ENCODE data around the gene MEI1.
"Not testable (repeated sequence)": the region's sequence is repeated elsewhere in the genome, so short reads cannot be mapped to it uniquely, and the experiment has no call there.

The MEI1 gene

DNA sequence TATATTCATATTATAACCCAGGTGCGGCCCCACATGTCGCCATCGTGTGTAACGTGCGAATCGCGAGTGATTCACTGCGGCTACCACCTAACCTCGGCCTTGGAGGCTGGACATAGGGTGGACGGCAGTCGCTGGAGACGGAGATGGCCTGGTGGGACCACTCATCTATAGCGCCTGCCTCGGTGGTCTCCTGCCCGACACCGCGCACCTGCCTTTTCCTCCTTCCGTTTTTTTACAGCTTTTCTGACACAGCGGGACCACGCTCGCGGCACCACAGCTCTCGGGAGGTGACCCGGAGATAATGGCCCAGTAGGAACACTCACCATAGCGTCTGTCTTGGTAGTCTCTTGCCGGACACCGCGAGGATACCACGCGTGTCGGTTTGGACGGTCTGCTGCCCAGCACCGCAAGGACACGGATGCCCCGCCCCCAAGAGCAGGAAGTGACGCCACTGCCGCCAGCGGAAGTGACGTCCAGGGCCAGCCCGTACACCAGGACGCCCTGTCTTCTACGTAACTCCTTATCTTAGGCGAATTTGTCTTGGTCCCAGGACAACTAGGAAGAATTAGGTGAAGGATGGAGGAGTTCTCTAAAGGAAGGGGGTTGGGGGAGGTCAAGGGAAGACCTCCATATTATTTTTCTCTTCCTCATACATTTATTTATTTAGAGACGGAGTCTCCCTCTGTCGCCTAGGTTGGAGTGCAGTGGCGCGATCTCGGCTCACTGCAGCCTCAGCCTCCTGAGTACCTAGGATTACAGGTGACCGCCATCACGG, 17.1 kb upstream of the MEI1 start:
- DNase-seq, result peak; percentile 88

DNA sequence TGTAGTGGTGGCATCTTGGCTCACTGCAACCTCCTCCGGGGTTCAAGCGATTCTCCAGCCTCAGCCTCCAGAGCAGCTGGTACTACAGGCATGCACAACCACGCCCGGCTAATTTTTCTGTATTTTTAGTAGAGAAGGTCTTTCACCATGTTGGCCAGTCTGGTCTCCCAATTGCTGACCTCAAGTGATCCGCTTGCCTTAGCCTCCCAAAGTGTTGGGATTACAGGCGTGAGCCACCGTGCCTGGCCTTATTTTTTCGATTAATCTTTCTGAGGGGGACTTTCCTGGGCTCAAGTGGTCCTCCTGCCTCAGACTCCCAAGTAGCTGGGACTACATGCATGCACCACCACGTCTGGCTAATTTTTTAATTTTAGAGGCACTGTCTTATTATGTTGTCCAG, 16.3 kb upstream of the MEI1 start:
- DNase-seq, result no peak

GRCh38 chr22:41683616-41684015, 15.7 kb upstream of the MEI1 start:
- no peak for DNase-seq

DNA sequence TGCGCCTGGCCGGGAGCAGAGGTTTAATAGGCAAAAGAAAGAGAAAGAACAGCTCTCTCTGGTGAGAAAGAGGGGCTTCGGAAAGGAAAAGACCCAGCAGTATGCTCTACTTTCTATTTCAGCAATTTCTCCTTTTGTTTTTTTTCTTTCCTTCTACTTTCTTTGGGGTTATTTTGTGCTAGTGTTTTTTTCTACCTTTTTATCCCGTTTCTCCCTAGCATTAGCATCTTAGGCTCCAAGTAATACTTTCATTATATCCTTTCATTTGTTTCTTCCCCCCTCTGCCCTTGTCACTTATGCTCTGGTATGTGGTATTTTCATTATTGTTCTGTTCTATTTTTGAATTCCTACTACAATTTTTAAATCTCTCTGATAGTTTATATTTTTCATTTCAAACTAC, 15.1 kb upstream of the MEI1 start:
- no peak for DNase-seq

GRCh38 chr22:41686890-41687289, 12.4 kb upstream of the MEI1 start:
- DNase-seq, result not testable (repeated sequence)

DNA sequence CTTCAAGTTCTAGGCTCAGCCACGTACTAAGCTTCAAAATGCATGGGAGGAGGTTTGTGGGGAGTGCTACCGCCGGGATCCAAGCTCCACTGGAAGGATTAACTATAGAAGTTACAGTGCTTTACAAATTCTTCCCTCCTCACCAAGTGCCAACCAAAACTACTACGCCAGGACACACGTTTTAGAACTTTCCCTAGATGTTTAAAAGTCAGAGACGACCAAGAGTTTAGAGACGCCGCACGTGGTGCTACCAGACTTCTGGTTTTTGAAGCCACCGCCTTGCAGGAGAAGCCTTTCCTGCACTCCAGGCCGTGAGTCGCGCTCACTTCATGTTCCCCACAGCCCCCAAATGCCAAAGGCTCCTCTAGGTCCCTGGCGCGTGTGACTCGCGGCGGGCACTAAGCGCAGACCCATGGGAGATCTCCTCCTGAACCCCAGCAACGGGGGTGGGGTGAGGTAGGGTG, 11.4 kb upstream of the MEI1 start:
- peak; percentile 12 for DNase-seq

- DNase-seq, result peak; percentile 93
Observed at GRCh38 chr22:41688365-41689211, 10.7 kb upstream of the MEI1 start, which contains the start of gene SNU13. Gene SNU13, minus strand, starts transcription at chr22:41688867. Its CDS starts 71 bp downstream, at chr22:41688796.

GRCh38 chr22:41690476-41690875, 8.8 kb upstream of the MEI1 start:
- DNase-seq, result no peak

- no peak for DNase-seq
Observed at GRCh38 chr22:41695211-41695610, 4.1 kb upstream of the MEI1 start.

DNA sequence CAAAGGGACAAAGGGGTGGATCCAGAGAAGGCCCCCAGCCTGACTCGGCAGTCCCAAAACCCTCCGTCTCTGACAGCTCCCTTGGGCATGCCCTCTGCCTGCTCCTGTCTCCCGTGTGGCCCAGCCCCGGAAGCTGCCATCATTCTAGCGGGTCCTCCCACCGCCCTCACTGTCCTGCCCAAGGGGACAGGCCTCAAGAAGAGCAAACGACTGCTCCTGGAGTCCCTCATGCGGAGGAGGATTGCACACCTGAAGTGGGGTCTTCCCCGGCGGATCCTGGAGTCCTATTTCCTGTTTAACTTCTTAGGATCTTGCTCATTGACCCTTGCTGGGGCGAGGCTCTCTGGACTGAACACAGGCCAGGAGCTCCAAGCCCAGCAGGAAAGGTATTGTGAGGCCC, 2.6 kb upstream of the MEI1 start:
- DNase-seq, result no peak

DNA sequence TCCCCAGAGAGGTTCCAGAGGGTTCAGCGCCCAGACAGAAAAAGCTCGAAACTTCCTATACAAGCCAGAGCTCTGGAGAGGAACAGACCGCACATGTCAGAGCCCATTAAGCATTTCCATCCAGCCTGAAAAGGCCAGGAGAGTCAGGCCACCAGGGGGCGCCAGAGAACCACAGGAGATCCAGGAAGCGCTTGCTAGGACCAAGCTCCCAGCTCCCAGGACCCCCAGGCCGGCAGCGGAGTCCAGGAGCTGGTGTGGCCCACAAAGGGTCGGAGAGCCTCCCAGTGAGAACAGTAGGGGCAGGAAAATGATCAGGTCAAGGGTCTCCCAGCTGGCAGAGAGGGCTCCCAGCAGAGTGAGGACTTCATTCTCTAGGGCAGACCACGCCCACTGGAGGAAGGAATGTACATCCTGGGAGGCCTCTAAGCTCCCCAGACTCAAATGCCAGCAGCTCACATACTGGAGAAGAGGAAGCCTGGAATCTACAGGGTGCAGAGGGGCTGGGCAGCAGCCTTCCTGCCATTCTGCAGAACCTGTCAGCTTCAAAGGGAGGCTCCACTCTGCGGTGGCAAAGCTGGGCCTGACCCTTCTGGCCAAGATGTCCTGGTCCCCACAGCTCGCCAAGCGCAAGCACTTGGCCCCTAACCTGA, 2.1 kb upstream of the MEI1 start:
- peak; percentile 86 for DNase-seq

DNA sequence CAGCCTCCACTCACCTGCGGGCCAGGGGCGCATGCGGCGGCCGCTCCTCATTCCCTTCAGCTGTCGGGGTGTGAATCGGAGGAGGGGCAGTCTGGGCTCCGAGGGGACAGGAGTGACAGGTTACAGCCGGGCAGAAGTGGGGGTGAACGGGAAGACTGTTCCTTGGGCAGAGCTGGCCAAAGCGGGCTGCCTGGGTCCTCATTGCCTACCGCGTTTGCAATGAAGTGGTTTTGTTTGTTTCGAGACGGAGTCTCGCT, 733 bp downstream of the MEI1 start:
- no peak for DNase-seq

DNA sequence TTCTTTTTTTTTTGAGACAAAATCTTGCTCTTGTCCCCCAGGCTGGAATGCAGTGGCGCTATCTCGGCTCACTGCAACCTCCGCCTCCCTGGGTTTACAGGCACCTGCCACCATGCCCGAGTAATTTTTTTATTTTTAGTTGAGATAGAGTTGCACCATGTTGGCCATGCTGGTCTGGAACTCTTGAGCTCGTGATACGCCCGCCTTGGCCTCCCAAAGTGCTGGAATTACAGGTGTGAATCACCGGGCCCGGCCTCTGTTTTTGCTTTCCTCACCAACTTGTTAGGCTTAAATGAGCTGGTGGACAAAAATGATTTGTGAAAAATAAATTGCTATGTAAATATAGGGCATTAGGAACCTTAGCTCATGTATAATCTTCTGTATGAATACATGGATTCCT, 3.5 kb downstream of the MEI1 start:
- no peak for DNase-seq

DNA sequence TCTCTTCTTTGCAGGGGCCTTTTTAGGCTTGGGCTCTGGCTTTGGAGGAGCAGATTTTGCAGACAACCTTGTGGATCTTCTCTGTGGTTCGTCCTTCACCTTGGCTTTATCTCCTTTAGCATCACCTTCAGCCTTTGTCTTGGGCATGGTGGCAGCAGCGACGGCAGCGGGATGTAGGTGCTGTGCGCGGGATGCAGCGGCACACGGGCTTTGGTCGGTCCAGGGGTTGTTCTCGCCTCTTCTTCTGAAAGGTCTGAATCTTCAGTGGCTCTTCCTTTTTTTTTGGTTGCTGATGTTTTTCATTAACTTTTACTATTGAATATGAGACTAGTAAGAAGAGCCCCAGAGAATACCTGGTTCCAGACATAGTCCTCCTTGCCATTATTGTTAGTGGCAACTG, 10.0 kb downstream of the MEI1 start:
- DNase-seq, result no peak

- DNase-seq, result no peak
Observed at GRCh38 chr22:41713004-41713403, 13.7 kb downstream of the MEI1 start.

DNA sequence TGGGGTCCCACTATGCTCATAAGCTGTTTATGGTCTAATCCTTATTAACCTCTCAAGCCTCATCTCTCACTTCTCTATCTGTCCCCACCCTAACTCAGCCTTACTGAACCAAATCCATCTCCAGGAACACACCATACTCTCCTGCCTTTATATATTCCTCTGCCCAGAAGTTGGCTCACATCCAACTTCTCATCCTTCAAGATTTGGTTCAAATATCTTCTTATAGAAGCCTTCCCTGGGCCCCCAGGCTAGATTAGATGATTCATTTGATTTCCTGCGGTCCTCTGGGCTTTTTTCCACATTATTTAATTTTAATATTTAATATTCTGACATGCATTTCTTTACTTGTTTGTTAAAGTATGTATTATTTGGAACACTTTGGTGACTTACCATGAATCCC, 23.2 kb downstream of the MEI1 start:
- DNase-seq, result no peak

DNA sequence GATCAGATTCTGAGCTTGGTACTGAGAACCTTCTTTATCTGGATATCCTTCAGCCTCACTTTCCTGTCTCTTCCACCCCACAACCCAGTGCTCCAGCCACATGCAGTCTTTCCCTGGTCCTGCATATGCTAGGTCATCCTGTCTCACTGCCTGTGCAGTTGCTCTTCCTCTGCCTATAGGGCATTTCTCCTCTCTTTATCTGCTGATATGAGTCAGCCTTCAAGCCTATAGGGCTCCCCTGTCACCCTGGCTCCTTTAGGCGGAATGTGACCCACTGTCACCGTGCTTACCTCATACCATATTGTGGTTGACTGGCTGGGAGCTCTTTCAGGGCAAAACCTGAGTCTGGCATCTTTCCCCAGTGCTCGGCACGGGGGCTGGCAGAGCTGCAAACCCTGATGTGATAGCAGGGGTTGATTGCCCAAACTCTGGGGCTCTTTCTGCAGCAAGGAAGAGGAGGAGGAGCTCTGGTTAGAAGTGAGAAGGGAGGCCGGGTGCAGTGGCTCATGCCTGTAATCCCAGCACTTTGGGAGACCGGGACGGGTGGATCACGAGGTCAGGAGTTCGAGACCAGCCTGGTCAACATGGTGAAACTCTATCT, 26.3 kb downstream of the MEI1 start:
- no peak for DNase-seq

- DNase-seq, result no peak
Observed at GRCh38 chr22:41731609-41732008, 32.3 kb downstream of the MEI1 start.

DNA sequence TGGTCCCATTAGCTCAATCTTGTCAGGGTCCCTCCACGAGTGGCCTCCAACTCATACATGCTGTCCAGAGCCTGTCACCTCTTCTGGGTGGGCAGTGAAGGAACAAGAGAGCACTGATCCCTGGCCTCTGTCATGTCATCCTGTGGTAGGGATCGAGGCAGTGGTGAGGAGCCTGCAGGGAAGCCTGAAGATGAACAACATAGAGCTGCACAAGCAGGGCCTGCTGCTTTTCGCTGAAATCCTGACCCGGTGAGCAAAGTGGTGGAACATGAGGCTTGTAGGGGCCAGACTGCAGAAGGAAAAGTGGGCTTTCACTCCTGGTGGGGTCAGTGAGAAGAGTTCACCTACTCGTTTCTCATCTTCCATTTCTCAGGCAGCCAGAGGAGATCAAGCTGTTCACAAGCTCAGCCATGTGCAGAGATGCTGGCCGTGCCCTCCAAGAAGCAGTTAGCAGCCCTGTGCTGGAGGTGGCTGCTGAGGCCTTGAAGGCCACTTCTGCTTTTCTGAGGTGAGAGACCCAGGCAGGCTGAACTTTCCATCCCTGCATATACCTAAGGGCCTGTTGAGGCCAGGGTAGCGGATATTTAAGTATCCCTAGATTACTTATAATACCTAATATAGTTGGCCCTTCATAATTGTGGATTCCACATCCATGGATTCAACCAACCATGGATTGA, 32.9 kb downstream of the MEI1 start:
- DNase-seq, result no peak

DNA sequence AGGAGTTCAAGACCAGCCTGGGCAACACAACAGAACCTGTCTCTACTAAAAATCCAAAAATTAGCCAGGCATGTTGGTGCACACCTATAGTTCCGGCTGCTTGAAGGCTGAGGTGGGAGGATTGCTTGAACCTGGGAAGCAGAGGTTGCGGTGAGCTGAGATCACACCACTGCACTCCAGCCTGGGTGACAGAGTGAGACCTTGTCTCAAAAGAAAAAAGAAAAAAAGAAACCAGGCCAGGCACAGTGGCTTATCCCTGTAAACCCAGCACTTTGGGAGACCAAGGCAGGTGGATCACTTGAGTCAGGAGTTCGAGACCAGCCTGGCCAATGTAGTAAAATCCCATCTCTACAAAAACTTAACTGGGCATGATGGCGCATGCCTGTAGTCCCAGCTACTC, 33.9 kb downstream of the MEI1 start:
- not testable (repeated sequence) for DNase-seq

DNA sequence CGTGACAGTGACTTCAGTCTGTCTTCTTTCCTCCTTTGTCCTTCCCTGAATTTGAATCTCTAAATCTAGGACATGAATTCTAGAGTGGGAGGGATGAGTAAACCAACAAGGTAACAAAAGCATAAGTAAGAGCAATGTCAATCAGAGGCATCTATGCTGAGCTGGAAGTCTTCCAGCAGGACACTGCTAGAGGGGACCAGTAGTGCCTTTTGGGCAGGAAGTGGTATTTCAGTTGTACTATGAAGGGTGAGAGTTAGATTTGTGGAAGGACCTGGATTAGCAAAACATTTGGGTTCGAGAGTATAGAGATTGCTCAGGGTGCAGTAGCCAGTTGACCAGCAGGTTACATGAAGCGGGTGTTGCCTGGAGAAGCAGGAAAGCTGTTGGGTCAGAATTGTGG, 40.3 kb downstream of the MEI1 start:
- no peak for DNase-seq

- DNase-seq, result no peak
Observed at GRCh38 chr22:41742918-41743317, 43.6 kb downstream of the MEI1 start.

GRCh38 chr22:41745968-41746367, 46.7 kb downstream of the MEI1 start:
- no peak for DNase-seq

All from CD4-positive, alpha-beta T cell treated with Interleukin-21 for 1 hour (primary cell).